Stomach (tissue), 4 donors: Measurements from ENCODE around the gene SLC12A7.

Experiments used
- EP300 ChIP-seq: sonication (generic); formaldehyde crosslinking; IDR thresholded peaks from one replicate; pipeline ENCODE4 v1.6.1; 2017; ENCODE audit warnings: antibody characterized with exemption
- POLR2A ChIP-seq, 4 donors: fragments of 450-650 bp; IDR thresholded peaks; one replicate each; pipeline ENCODE4 v1.6.1; 2016; ENCODE audit warnings: antibody characterized with exemption in 4 of 4, control low read depth in 2 of 4, mild to moderate bottlenecking in 1 of 4, moderate library complexity in 1 of 4
- POLR2AphosphoS5 ChIP-seq, 3 donors: sonication (generic); formaldehyde crosslinking; IDR thresholded peaks; one replicate each; pipeline ENCODE4 v1.6.1; 2016; ENCODE audit warnings: antibody characterized with exemption in 3 of 3
- TF ChIP-seq, protein P1 (sequence below), 7 experiments: fragments of 450-650 bp in 4 of 7; fragments of 200-600 bp in 3 of 7; sonication (generic) in 3 of 7; IDR thresholded peaks; one replicate each; pipeline ENCODE4 v1.5.1; 2016 to 2019; ENCODE audit warnings: antibody characterized with exemption in 7 of 7, control low read depth in 2 of 7, mild to moderate bottlenecking in 1 of 7

DNA sequence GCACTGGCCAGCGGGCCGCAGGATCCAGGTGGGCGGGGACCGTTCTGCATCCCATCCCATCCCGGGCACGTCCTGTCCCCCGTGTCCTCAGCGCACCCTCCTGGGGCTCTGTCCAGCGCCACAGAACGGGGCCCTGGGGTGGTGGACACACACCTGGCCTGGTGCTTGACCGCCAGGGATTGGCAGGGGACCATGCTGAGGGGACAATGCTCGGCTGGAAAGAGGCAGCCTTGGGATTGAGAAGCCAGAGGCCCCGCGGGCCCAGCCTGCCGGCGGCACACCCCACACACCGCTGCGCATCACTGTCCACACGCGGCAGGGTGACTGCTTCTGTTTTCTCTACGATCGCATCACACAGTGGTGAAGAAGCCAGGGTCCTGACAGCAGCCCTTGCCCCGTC is 33.0 kb downstream of the SLC12A7 start:
- TF ChIP-seq, protein P1, sequence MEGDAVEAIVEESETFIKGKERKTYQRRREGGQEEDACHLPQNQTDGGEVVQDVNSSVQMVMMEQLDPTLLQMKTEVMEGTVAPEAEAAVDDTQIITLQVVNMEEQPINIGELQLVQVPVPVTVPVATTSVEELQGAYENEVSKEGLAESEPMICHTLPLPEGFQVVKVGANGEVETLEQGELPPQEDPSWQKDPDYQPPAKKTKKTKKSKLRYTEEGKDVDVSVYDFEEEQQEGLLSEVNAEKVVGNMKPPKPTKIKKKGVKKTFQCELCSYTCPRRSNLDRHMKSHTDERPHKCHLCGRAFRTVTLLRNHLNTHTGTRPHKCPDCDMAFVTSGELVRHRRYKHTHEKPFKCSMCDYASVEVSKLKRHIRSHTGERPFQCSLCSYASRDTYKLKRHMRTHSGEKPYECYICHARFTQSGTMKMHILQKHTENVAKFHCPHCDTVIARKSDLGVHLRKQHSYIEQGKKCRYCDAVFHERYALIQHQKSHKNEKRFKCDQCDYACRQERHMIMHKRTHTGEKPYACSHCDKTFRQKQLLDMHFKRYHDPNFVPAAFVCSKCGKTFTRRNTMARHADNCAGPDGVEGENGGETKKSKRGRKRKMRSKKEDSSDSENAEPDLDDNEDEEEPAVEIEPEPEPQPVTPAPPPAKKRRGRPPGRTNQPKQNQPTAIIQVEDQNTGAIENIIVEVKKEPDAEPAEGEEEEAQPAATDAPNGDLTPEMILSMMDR (IDR thresholded peaks at IDR 0.05): no peak
- TF ChIP-seq POLR2AphosphoS5 (IDR thresholded peaks at IDR 0.05) (no peak), POLR2A (IDR thresholded peaks at IDR 0.05) (no peak), EP300 (no peak)
